GM12874 (cell line): ENCODE results near the gene CCDC170.

ENCODE experiments used
- CTCF ChIP-seq: IDR thresholded peaks from 2 replicates; pipeline ENCODE4 v1.5.1; 2011; ENCODE audit warnings: low read depth, mild to moderate bottlenecking, control low read depth, low read length, moderate library complexity; ENCODE audit not compliant: insufficient read depth

CCDC170 gene

GRCh38 chr6:151624900-151625536, 131.2 kb downstream of the CCDC170 start:
- no peak for TF ChIP-seq CTCF

- TF ChIP-seq CTCF, result no peak
Measured at GRCh38 chr6:151627689-151628444, 134.1 kb downstream of the CCDC170 start.

GRCh38 chr6:151629791-151630190, 136.0 kb downstream of the CCDC170 start:
- TF ChIP-seq CTCF, result no peak

- TF ChIP-seq CTCF, result no peak
Measured at GRCh38 chr6:151630387-151630786, 136.6 kb downstream of the CCDC170 start.

GRCh38 chr6:151630991-151631655, 137.3 kb downstream of the CCDC170 start:
- TF ChIP-seq CTCF, result no peak

GRCh38 chr6:151632415-151632987, 138.7 kb downstream of the CCDC170 start:
- TF ChIP-seq CTCF, result no peak
